Measurements from ENCODE around the gene TSPAN13. TPM values are rescaled to one million over a fixed set of nuclear protein-coding genes. Genes with fewer than 3 reads are reported as not detected.

The TSPAN13 gene
- total and polyA plus RNA-seq, 2 of the 4 experiments (the other 2 are of a cell fraction) = 3.0 to 5.0 TPM

GRCh38 chr7:16753932-16754855 is 639 bp downstream of the TSPAN13 start:
- H3K4me1 ChIP-seq (ENCODE audit: control insufficient read depth, insufficient read depth, low read length) = no peaks in the 10 kb centered on the region
- no TSS peak for BruUV-seq (replicated peaks)
- H3K18ac ChIP-seq (ENCODE audit: low read depth, low read length) = no peak overlapping the region
- no peaks in the 10 kb centered on the region for H3K79me1 ChIP-seq (ENCODE audit: low read depth in 1 of 2, low read length in 2 of 2)
- ATAC-seq (ENCODE audit: low read depth) (peak; percentile 60), DNase-seq (peak; percentile 10)
- peak overlapping the region; percentile 85 for H2AFZ ChIP-seq (replicated peaks; ENCODE audit: low read length, poor library complexity)
- H3K9ac ChIP-seq (ENCODE audit: low read depth, low read length) = no peak overlapping the region
- POLR2A ChIA-PET (ENCODE audit: unreplicated experiment) = no interaction called here
- no peaks in the 10 kb centered on the region for H3K36me3 ChIP-seq (ENCODE audit: control insufficient read depth, insufficient read depth, low read length)
- H3K27ac ChIP-seq (ENCODE audit: insufficient read depth, low read length) = no peak overlapping the region; the same call in 1 of the 2 replicates
- intact Hi-C loops (cut with micrococcal nuclease) = no loop called here
- H3K14ac ChIP-seq (replicated peaks; ENCODE audit: low read depth, low read length) = peak overlapping the region; percentile 1; the same call in 1 of the 2 replicates
- H3K4ac ChIP-seq (ENCODE audit: low read depth, low read length) = 0 out of 2 replicates have a peak overlapping the region, but pooled peaks have one; percentile 22
- peak overlapping the region; percentile 89 for H3K4me2 ChIP-seq (ENCODE audit: low read depth, low read length)
- peak overlapping the region in 1 of 2 experiments; percentile 46; a peak in 1 of 4 replicates for H4K8ac ChIP-seq (ENCODE audit: low read depth in 2 of 2, low read length in 2 of 2)
- no peak overlapping the region for H2BK120ac ChIP-seq (ENCODE audit: low read depth, low read length)
- WGBS, 2 experiments (ENCODE audit: extremely low coverage in 2 of 2, insufficient read length in 1 of 2) = 3% methylated on average over 35 of the region's 58 CpGs; no CpG with 5 or more reads in 1 of the 2 experiments
- H3K27me3 ChIP-seq (ENCODE audit: control insufficient read depth, insufficient read depth, low read length) = no peaks in the 10 kb centered on the region
- CTCF ChIA-PET = interaction anchor here (0.6 to 1.5 kb wide), 2 partner anchors 10 to 114 kb away, joined by 3 read pairs; no protein-coding TSS in a partner anchor
- H4K91ac ChIP-seq (ENCODE audit: insufficient read depth, low read depth, low read length) = no peak overlapping the region; the same call in 1 of the 2 replicates
- H4K20me1 ChIP-seq (ENCODE audit: insufficient read depth, low read length) = no peaks in the 10 kb centered on the region
- dilution Hi-C loops (cut with HindIII; ENCODE audit: low sequenced_read_pairs, unreplicated experiment) = no loop called here
- peak overlapping the region; percentile 33 for H2AK9ac ChIP-seq (replicated peaks; ENCODE audit: low read depth, low read length, poor library complexity)
- H3K4me3 ChIP-seq (ENCODE audit: insufficient read depth, low read depth, low read length) = peak overlapping the region; percentile 89
- H3K23ac ChIP-seq (ENCODE audit: low read depth, low read length) = peak overlapping the region; percentile 18; the same call in 1 of the 2 replicates
- H3K9me3 ChIP-seq (ENCODE audit: control insufficient read depth, insufficient read depth, low read length) = no peaks in the 10 kb centered on the region
- TF ChIP-seq MAZ (IDR thresholded peaks at IDR 0.05; ENCODE audit: borderline replicate concordance, low read depth, low read length) (no peak), USF2 (IDR thresholded peaks at IDR 0.05; ENCODE audit: low read depth, low read length) (no peak), MXI1 (IDR thresholded peaks at IDR 0.05; ENCODE audit: borderline replicate concordance, low read depth, low read length) (no peak), ELK1 (IDR thresholded peaks at IDR 0.05; ENCODE audit: borderline replicate concordance, low read depth, low read length) (no peak)
- no peak overlapping the region for H2AK5ac ChIP-seq (ENCODE audit: low read depth, low read length)
- no peak overlapping the region for H2BK20ac ChIP-seq (ENCODE audit: low read depth, low read length)
- H2BK5ac ChIP-seq (ENCODE audit: low read depth, low read length, poor library complexity, severe bottlenecking) = no peak overlapping the region
- in situ Hi-C loops (cut with MboI; ENCODE audit: low sequenced_read_pairs) = no loop called here
- no peak overlapping the region for H4K5ac ChIP-seq (ENCODE audit: low read depth, low read length)
- H3K9me1 ChIP-seq (ENCODE audit: insufficient read depth, low read length) = no peaks in the 10 kb centered on the region
- H2BK15ac ChIP-seq (ENCODE audit: low read depth, low read length) = no peak overlapping the region
- no peak overlapping the region for H3K56ac ChIP-seq (ENCODE audit: extremely low read depth, insufficient read depth, low read length)
